SK-N-SH treated with all-trans-retinoic acid at 6 μM for 48 hours (cell line): ENCODE measurements around the gene ATPAF1.

Experiments
- ARNTL ChIP-seq: fragments of 450-650 bp; formaldehyde crosslinking; IDR thresholded peaks from 2 replicates; pipeline ENCODE4 v1.5.0; 2020; ENCODE audit warnings: low read depth, mild to moderate bottlenecking, moderate library complexity, borderline replicate concordance
- BACH2 ChIP-seq: fragments of 250-450 bp; sonication (Bioruptor Pico); IDR thresholded peaks from 2 replicates; pipeline ENCODE4 v1.9.0; 2021; ENCODE audit warnings: mild to moderate bottlenecking, borderline replicate concordance
- ESRRG ChIP-seq: fragments of 250-450 bp; sonication (Bioruptor Pico); IDR thresholded peaks from 2 replicates; pipeline ENCODE4 v1.6.1; 2021; ENCODE audit warnings: mild to moderate bottlenecking
- GLIS3 ChIP-seq: fragments of 250-450 bp; sonication (Bioruptor Pico); IDR thresholded peaks from 2 replicates; pipeline ENCODE4 v1.5.0; 2020; ENCODE audit warnings: mild to moderate bottlenecking, moderate library complexity
- SNAI2 ChIP-seq: fragments of 250-450 bp; sonication (Bioruptor Pico); IDR thresholded peaks from 2 replicates; pipeline ENCODE4 v1.5.0; 2020; ENCODE audit warnings: mild to moderate bottlenecking, moderate library complexity
- ZC3H10 ChIP-seq: fragments of 250-450 bp; sonication (Bioruptor Pico); IDR thresholded peaks from 2 replicates; pipeline ENCODE4 v1.5.1; 2021; ENCODE audit warnings: mild to moderate bottlenecking, moderate library complexity
- ZFP3 ChIP-seq: fragments of 250-450 bp; sonication (Bioruptor Pico); IDR thresholded peaks from 2 replicates; pipeline ENCODE4 v1.5.0; 2020; ENCODE audit warnings: mild to moderate bottlenecking, moderate library complexity
- ZNF565 ChIP-seq: fragments of 450-650 bp; formaldehyde crosslinking; conservative IDR thresholded peaks from 2 replicates; pipeline ENCODE4 v1.5.0; 2020; ENCODE audit warnings: low read depth, mild to moderate bottlenecking, moderate library complexity
- ZNF70 ChIP-seq: fragments of 450-650 bp; formaldehyde crosslinking; IDR thresholded peaks from 2 replicates; pipeline ENCODE4 v1.5.0; 2020; ENCODE audit warnings: mild to moderate bottlenecking, moderate library complexity
- TF ChIP-seq, protein P1 (sequence below): fragments of 250-450 bp; sonication (Bioruptor Pico); IDR thresholded peaks from 2 replicates; pipeline ENCODE4 v1.8.0; 2021; ENCODE audit warnings: low read depth, mild to moderate bottlenecking, moderate library complexity, borderline replicate concordance
- TF ChIP-seq, protein P2 (sequence below): fragments of 250-450 bp; sonication (Bioruptor Pico); IDR thresholded peaks from 2 replicates; pipeline ENCODE4 v1.8.0; 2020; ENCODE audit warnings: mild to moderate bottlenecking, moderate library complexity, borderline replicate concordance
- TF ChIP-seq, protein P3 (sequence below): fragments of 250-450 bp; sonication (Bioruptor Pico); IDR thresholded peaks from 2 replicates; pipeline ENCODE4 v1.5.1; 2021; ENCODE audit warnings: mild to moderate bottlenecking, moderate library complexity
- TF ChIP-seq, protein P4 (sequence below): fragments of 250-450 bp; sonication (Bioruptor Pico); IDR thresholded peaks from 2 replicates; pipeline ENCODE4 v1.5.0; 2020; ENCODE audit warnings: mild to moderate bottlenecking, moderate library complexity

DNA sequence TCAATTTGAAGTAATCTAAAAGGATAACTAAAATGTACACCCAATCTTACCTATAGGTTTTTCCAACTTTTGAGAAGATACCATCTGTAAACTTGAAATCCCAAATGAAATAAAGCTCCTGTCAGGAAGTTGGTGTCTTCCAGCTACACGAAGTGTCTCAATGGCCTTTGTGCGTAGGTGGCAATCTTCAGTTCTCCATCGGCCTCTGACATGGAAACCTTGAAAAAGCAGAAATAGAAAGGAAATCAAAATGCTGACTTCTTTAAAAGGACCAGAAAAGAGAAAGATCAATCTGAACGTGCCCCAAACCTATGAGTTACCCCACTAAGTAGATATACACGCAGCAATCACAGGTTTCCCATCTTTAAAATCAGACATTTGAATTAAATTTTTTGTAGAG is 74.1 kb downstream of the ATPAF1 start:
- TF ChIP-seq ARNTL (CRISPR knock-in tag) (no peak), ZFP3 (CRISPR knock-in tag) (no peak), BACH2 (CRISPR knock-in tag) (no peak), GLIS3 (CRISPR knock-in tag) (no peak), ESRRG (no peak), ZC3H10 (CRISPR knock-in tag) (no peak), ZNF565 (CRISPR knock-in tag) (no peak), SNAI2 (no peak), ZNF70 (CRISPR knock-in tag) (no peak)
- TF ChIP-seq, protein P1, sequence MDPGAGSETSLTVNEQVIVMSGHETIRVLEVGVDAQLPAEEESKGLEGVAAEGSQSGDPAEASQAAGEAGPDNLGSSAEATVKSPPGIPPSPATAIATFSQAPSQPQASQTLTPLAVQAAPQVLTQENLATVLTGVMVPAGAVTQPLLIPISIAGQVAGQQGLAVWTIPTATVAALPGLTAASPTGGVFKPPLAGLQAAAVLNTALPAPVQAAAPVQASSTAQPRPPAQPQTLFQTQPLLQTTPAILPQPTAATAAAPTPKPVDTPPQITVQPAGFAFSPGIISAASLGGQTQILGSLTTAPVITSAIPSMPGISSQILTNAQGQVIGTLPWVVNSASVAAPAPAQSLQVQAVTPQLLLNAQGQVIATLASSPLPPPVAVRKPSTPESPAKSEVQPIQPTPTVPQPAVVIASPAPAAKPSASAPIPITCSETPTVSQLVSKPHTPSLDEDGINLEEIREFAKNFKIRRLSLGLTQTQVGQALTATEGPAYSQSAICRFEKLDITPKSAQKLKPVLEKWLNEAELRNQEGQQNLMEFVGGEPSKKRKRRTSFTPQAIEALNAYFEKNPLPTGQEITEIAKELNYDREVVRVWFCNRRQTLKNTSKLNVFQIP (CRISPR knock-in tag), result no peak
- TF ChIP-seq, protein P2, sequence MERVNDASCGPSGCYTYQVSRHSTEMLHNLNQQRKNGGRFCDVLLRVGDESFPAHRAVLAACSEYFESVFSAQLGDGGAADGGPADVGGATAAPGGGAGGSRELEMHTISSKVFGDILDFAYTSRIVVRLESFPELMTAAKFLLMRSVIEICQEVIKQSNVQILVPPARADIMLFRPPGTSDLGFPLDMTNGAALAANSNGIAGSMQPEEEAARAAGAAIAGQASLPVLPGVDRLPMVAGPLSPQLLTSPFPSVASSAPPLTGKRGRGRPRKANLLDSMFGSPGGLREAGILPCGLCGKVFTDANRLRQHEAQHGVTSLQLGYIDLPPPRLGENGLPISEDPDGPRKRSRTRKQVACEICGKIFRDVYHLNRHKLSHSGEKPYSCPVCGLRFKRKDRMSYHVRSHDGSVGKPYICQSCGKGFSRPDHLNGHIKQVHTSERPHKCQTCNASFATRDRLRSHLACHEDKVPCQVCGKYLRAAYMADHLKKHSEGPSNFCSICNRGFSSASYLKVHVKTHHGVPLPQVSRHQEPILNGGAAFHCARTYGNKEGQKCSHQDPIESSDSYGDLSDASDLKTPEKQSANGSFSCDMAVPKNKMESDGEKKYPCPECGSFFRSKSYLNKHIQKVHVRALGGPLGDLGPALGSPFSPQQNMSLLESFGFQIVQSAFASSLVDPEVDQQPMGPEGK (CRISPR knock-in tag), result no peak
- TF ChIP-seq, protein P3, sequence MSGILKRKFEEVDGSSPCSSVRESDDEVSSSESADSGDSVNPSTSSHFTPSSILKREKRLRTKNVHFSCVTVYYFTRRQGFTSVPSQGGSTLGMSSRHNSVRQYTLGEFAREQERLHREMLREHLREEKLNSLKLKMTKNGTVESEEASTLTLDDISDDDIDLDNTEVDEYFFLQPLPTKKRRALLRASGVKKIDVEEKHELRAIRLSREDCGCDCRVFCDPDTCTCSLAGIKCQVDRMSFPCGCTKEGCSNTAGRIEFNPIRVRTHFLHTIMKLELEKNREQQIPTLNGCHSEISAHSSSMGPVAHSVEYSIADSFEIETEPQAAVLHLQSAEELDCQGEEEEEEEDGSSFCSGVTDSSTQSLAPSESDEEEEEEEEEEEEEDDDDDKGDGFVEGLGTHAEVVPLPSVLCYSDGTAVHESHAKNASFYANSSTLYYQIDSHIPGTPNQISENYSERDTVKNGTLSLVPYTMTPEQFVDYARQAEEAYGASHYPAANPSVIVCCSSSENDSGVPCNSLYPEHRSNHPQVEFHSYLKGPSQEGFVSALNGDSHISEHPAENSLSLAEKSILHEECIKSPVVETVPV (CRISPR knock-in tag), result no peak
- TF ChIP-seq, protein P4, sequence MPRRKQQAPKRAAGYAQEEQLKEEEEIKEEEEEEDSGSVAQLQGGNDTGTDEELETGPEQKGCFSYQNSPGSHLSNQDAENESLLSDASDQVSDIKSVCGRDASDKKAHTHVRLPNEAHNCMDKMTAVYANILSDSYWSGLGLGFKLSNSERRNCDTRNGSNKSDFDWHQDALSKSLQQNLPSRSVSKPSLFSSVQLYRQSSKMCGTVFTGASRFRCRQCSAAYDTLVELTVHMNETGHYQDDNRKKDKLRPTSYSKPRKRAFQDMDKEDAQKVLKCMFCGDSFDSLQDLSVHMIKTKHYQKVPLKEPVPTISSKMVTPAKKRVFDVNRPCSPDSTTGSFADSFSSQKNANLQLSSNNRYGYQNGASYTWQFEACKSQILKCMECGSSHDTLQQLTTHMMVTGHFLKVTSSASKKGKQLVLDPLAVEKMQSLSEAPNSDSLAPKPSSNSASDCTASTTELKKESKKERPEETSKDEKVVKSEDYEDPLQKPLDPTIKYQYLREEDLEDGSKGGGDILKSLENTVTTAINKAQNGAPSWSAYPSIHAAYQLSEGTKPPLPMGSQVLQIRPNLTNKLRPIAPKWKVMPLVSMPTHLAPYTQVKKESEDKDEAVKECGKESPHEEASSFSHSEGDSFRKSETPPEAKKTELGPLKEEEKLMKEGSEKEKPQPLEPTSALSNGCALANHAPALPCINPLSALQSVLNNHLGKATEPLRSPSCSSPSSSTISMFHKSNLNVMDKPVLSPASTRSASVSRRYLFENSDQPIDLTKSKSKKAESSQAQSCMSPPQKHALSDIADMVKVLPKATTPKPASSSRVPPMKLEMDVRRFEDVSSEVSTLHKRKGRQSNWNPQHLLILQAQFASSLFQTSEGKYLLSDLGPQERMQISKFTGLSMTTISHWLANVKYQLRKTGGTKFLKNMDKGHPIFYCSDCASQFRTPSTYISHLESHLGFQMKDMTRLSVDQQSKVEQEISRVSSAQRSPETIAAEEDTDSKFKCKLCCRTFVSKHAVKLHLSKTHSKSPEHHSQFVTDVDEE (CRISPR knock-in tag), result no peak
